DND-41 (cell line): ENCODE data around the gene UACA.

Experiments used
- ATAC-seq: fragments of 200-7000 bp; cut with Tn5 transposase; 3 replicates; pipeline ENCODE4 v1.9.1; 2021; ENCODE audit warnings: low read depth; ENCODE audit not compliant: insufficient read depth
- DNase-seq: peaks from one replicate; pipeline ENCODE4 v3.0.0-alpha.2; 2020
- H2AFZ ChIP-seq: 2 replicates; pipeline ENCODE4 v1.6.0; 2012; ENCODE audit warnings: low read depth, low read length
- H3K27ac ChIP-seq: 2 replicates; pipeline ENCODE4 v1.5.1; 2012; ENCODE audit warnings: low read length, inconsistent platforms
- H3K27me3 ChIP-seq: fragments of 200-600 bp; sonication (generic); 2 replicates; pipeline ENCODE4 v1.6.0; 2012; ENCODE audit warnings: low read length, mild to moderate bottlenecking, inconsistent platforms; ENCODE audit not compliant: insufficient read depth, poor library complexity
- H3K36me3 ChIP-seq: 2 replicates; pipeline ENCODE4 v1.5.1; 2012; ENCODE audit warnings: low read length, inconsistent platforms; ENCODE audit not compliant: insufficient read depth
- H3K4me1 ChIP-seq: 2 replicates; pipeline ENCODE4 v1.5.1; 2012; ENCODE audit warnings: mild to moderate bottlenecking, low read length; ENCODE audit not compliant: insufficient read depth
- H3K4me2 ChIP-seq: 2 replicates; pipeline ENCODE4 v1.6.0; 2012; ENCODE audit warnings: mild to moderate bottlenecking, moderate library complexity, low read length, inconsistent platforms; ENCODE audit not compliant: insufficient read depth
- H3K4me3 ChIP-seq, 2 experiments: fragments of 200-600 bp in 1 of 2; shearing (Covaris generic) in 1 of 2; 2 replicates each; pipeline ENCODE4 v1.5.1; 2012 to 2016; ENCODE audit warnings: inconsistent platforms in 2 of 2, low read length in 2 of 2, mild to moderate bottlenecking in 2 of 2, low read depth in 1 of 2, moderate library complexity in 1 of 2
- H3K79me2 ChIP-seq: 2 replicates; pipeline ENCODE4 v1.6.0; 2012; ENCODE audit warnings: low read length, inconsistent platforms; ENCODE audit not compliant: insufficient read depth
- H3K9ac ChIP-seq: 2 replicates; pipeline ENCODE4 v1.6.0; 2012; ENCODE audit warnings: low read depth, mild to moderate bottlenecking, inconsistent platforms, low read length, moderate library complexity
- H3K9me3 ChIP-seq: 2 replicates; pipeline ENCODE4 v1.5.1; 2012; ENCODE audit warnings: low read length, moderate library complexity, mild to moderate bottlenecking, inconsistent platforms; ENCODE audit not compliant: insufficient read depth, severe bottlenecking
- H4K20me1 ChIP-seq: 2 replicates; pipeline ENCODE4 v1.6.0; 2012; ENCODE audit warnings: low read length; ENCODE audit not compliant: insufficient read depth
- EZH2 ChIP-seq: IDR thresholded peaks from 3 replicates; pipeline ENCODE4 v1.6.1; 2012; ENCODE audit warnings: borderline replicate concordance, low read depth, mild to moderate bottlenecking, moderate library complexity, low read length, inconsistent platforms; ENCODE audit not compliant: severe bottlenecking
- TF ChIP-seq, protein P1 (sequence below): IDR thresholded peaks from 2 replicates; pipeline ENCODE4 v1.5.1; 2012; ENCODE audit warnings: borderline replicate concordance, low read length, moderate library complexity, mild to moderate bottlenecking; ENCODE audit not compliant: poor library complexity, severe bottlenecking; ENCODE audit errors: extremely low read depth

Gene UACA

DNA sequence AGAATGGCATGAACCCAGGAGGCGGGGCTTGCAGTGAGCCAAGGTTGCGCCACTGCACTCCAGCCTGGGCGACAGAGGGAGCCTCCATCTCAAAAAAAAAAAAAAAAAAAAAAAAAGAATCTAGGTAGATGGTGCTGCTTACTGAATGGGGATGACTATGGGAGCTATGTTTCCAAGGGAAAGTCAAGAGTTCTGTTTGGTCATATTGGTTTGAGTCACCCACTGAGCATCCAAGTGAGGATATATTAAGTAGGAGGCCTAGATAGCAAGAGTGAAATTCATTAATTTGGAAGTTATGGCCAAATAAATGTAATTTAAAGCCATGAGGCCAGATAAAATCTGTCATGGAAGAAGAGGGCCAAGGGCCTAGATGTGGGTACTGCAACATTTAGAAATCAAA, 9.0 kb upstream of the UACA start:
- Histone ChIP-seq H3K27me3 (no peaks in the 10 kb centered on the region), H3K36me3 (no peaks in the 10 kb centered on the region), H2AFZ (no peak overlapping the region), H3K4me2 (no peak overlapping the region), H3K4me1 (no peaks in the 10 kb centered on the region), H3K27ac (no peak overlapping the region), H3K9me3 (no peaks in the 10 kb centered on the region), H3K9ac (no peak overlapping the region), H4K20me1 (no peaks in the 10 kb centered on the region), H3K79me2 (no peaks in the 10 kb centered on the region), H3K4me3 (no peak overlapping the region)
- no peak for ATAC-seq
- no peak for DNase-seq
- TF ChIP-seq EZH2 = no peak
- TF ChIP-seq, protein P1, sequence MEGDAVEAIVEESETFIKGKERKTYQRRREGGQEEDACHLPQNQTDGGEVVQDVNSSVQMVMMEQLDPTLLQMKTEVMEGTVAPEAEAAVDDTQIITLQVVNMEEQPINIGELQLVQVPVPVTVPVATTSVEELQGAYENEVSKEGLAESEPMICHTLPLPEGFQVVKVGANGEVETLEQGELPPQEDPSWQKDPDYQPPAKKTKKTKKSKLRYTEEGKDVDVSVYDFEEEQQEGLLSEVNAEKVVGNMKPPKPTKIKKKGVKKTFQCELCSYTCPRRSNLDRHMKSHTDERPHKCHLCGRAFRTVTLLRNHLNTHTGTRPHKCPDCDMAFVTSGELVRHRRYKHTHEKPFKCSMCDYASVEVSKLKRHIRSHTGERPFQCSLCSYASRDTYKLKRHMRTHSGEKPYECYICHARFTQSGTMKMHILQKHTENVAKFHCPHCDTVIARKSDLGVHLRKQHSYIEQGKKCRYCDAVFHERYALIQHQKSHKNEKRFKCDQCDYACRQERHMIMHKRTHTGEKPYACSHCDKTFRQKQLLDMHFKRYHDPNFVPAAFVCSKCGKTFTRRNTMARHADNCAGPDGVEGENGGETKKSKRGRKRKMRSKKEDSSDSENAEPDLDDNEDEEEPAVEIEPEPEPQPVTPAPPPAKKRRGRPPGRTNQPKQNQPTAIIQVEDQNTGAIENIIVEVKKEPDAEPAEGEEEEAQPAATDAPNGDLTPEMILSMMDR = no peak

DNA sequence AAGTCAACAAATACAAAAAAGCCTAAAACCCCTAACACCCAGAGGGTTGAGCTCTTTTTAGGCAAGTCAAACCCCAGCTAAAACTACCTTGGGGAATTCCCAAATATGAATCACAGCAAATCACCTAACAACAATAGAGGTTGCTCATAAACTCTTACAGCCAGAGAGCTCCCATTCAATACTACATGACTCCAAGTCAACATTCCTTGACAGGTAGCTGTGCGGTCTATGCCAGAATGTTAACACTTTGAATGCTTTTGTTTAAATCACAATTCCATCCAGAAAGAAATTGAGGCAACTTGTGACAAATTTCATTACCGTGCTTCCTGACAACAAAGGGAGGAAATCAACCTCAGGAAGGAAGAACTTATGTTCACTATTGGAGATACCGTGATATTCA, 7.5 kb upstream of the UACA start:
- H2AFZ ChIP-seq = no peak overlapping the region
- no peak overlapping the region for H3K4me3 ChIP-seq
- H3K36me3 ChIP-seq = no peaks in the 10 kb centered on the region
- no peaks in the 10 kb centered on the region for H3K9me3 ChIP-seq
- no peaks in the 10 kb centered on the region for H4K20me1 ChIP-seq
- no peak overlapping the region for H3K9ac ChIP-seq
- H3K4me2 ChIP-seq = no peak overlapping the region
- DNase-seq = no peak
- no peak for TF ChIP-seq EZH2
- TF ChIP-seq, protein P1 = no peak
- no peaks in the 10 kb centered on the region for H3K4me1 ChIP-seq
- no peak for ATAC-seq
- H3K79me2 ChIP-seq = no peaks in the 10 kb centered on the region
- H3K27me3 ChIP-seq = no peaks in the 10 kb centered on the region
- no peak overlapping the region for H3K27ac ChIP-seq

DNA sequence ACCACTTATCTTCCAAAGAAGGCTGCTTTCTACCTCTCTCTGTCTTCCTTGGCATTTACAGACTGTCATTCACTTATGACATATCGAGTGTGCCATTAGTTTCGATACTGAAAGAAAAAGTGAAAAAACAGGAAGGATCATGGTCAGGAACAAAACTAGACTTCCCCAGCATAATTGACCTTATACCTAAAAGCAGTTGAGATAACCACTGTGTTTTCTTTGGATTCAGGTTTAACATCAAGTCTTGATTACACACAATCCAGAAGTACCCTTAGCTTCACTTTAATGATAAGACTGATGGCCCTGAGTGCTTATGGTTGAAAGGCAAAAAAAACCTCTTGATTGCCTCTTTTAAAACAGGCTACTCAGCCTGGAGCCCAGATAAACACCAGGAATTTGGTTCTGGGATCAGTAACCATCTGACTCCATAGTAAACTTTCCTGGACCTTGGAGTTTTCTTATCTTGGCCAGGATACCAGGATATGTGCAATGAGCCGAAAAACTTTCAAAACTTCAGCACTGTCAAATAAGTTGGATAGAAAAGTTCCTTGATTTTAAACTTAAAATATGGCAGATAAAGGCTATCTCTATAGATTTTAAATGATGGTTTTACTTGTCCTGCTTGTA, 5.0 kb upstream of the UACA start:
- H3K4me1 ChIP-seq = no peaks in the 10 kb centered on the region
- no peaks in the 10 kb centered on the region for H3K9me3 ChIP-seq
- H3K27ac ChIP-seq = no peak overlapping the region
- no peak overlapping the region for H3K9ac ChIP-seq
- H3K79me2 ChIP-seq = no peaks in the 10 kb centered on the region
- TF ChIP-seq EZH2 = no peak
- TF ChIP-seq, protein P1 = no peak
- H2AFZ ChIP-seq = no peak overlapping the region
- H3K36me3 ChIP-seq = no peaks in the 10 kb centered on the region
- no peaks in the 10 kb centered on the region for H4K20me1 ChIP-seq
- DNase-seq (no peak), ATAC-seq (no peak)
- H3K27me3 ChIP-seq = no peaks in the 10 kb centered on the region
- no peak overlapping the region for H3K4me3 ChIP-seq
- H3K4me2 ChIP-seq = no peak overlapping the region
